A549 (cell line): ENCODE data around the gene BORA.

ENCODE experiments used
- EP300 ChIP-seq, 2 experiments: fragments of >200 bp; sonication (Bioruptor Twin); formaldehyde crosslinking; IDR thresholded peaks; 2 replicates in 1 of 2; 3 replicates in 1 of 2; pipeline ENCODE4 v1.6.1; 2016 to 2017
- FOSL2 ChIP-seq, 2 experiments: fragments of 450-650 bp in 1 of 2; fragments of >200 bp in 1 of 2; sonication (Bioruptor Twin) in 1 of 2; formaldehyde crosslinking; IDR thresholded peaks; 2 replicates each; pipeline versions ENCODE4 v1.5.0 to v1.6.1; 2016 to 2020; ENCODE audit warnings: mild to moderate bottlenecking in 1 of 2, moderate library complexity in 1 of 2
- MAFK ChIP-seq: fragments of 450-650 bp; IDR thresholded peaks from 2 replicates; pipeline ENCODE4 v1.6.1; 2014; ENCODE audit not compliant: partially characterized antibody
- NFE2L2 ChIP-seq: fragments of 150-350 bp; conservative IDR thresholded peaks from 2 replicates; pipeline ENCODE4 v1.6.1; 2014; ENCODE audit warnings: low read length
- NR3C1 ChIP-seq: fragments of >200 bp; sonication (Bioruptor Twin); formaldehyde crosslinking; IDR thresholded peaks from 3 replicates; pipeline ENCODE4 v1.6.1; 2017
- PHF8 ChIP-seq: fragments of 200-600 bp; sonication (generic); IDR thresholded peaks from 2 replicates; pipeline ENCODE4 v1.6.1; 2016; ENCODE audit warnings: low read depth, mild to moderate bottlenecking, antibody characterized with exemption, moderate library complexity, borderline replicate concordance
- RFX5 ChIP-seq: fragments of 450-650 bp; IDR thresholded peaks from 2 replicates; pipeline ENCODE4 v1.7.1; 2014; ENCODE audit warnings: antibody characterized with exemption, mild to moderate bottlenecking, moderate library complexity
- SMC3 ChIP-seq: fragments of >200 bp; sonication (Bioruptor Twin); formaldehyde crosslinking; IDR thresholded peaks from 3 replicates; pipeline ENCODE4 v1.6.1; 2018; ENCODE audit warnings: inconsistent platforms
- TF ChIP-seq, protein P1 (sequence below): fragments of >200 bp; sonication (Bioruptor Twin); formaldehyde crosslinking; IDR thresholded peaks from 3 replicates; pipeline ENCODE4 v1.5.1; 2016

DNA sequence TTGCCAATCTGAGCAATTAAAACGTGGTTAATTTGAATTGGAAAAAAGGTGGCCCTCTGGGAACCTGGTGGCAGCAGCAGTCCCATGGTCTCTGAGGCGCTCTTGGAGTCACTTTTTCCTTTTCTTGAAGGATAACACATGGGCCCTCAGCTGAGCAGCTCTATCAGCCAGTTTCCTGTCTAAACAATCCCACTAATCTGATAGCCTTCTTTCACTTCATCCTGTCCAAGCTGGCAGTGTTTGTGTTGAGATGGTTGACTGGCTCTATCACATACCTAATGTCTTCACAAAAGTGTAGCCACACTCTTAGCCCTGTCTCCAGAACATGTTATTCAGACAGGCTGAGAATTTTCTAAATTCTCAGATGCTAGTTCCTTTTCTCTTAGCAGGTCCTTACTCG, 10.9 kb upstream of the BORA start:
- TF ChIP-seq, protein P1, sequence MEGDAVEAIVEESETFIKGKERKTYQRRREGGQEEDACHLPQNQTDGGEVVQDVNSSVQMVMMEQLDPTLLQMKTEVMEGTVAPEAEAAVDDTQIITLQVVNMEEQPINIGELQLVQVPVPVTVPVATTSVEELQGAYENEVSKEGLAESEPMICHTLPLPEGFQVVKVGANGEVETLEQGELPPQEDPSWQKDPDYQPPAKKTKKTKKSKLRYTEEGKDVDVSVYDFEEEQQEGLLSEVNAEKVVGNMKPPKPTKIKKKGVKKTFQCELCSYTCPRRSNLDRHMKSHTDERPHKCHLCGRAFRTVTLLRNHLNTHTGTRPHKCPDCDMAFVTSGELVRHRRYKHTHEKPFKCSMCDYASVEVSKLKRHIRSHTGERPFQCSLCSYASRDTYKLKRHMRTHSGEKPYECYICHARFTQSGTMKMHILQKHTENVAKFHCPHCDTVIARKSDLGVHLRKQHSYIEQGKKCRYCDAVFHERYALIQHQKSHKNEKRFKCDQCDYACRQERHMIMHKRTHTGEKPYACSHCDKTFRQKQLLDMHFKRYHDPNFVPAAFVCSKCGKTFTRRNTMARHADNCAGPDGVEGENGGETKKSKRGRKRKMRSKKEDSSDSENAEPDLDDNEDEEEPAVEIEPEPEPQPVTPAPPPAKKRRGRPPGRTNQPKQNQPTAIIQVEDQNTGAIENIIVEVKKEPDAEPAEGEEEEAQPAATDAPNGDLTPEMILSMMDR: no peak
- TF ChIP-seq EP300 (IDR thresholded peaks at IDR 0.05) (no peak), FOSL2 (IDR thresholded peaks at IDR 0.05) (no peak), FOSL2 (CRISPR knock-in tag; IDR thresholded peaks at IDR 0.05) (no peak), NFE2L2 (no peak), MAFK (no peak), RFX5 (no peak), SMC3 (no peak), NR3C1 (no peak), PHF8 (no peak)
